Vagina (tissue), 2 donors: Measurements from ENCODE around the gene FASTK.

Source experiments
- POLR2A ChIP-seq, 2 donors: fragments of 450-650 bp; IDR thresholded peaks; one replicate each; pipeline ENCODE4 v1.6.1; 2017; ENCODE audit warnings: antibody characterized with exemption in 2 of 2, mild to moderate bottlenecking in 2 of 2, moderate library complexity in 2 of 2
- POLR2AphosphoS5 ChIP-seq, 2 donors: sonication (generic); formaldehyde crosslinking; IDR thresholded peaks; one replicate each; pipeline ENCODE4 v1.9.0; 2017; ENCODE audit warnings: antibody characterized with exemption in 2 of 2, mild to moderate bottlenecking in 2 of 2, low read depth in 1 of 2; ENCODE audit not compliant: insufficient read depth in 1 of 2
- TF ChIP-seq, protein P1 (sequence below), 3 experiments: fragments of 450-650 bp in 2 of 3; fragments of 200-600 bp in 1 of 3; sonication (generic) in 1 of 3; IDR thresholded peaks; one replicate each; pipeline ENCODE4 v1.5.1; 2017 to 2019; ENCODE audit warnings: antibody characterized with exemption in 3 of 3, mild to moderate bottlenecking in 2 of 3, moderate library complexity in 2 of 3

GRCh38 chr7:151031011-151031410, 49.6 kb downstream of the FASTK start:
- TF ChIP-seq POLR2A (IDR thresholded peaks at IDR 0.05) (no peak), POLR2AphosphoS5 (IDR thresholded peaks at IDR 0.05; ENCODE audit: insufficient read depth in 1 of 2, low read depth in 1 of 2) (no peak)
- TF ChIP-seq, protein P1, sequence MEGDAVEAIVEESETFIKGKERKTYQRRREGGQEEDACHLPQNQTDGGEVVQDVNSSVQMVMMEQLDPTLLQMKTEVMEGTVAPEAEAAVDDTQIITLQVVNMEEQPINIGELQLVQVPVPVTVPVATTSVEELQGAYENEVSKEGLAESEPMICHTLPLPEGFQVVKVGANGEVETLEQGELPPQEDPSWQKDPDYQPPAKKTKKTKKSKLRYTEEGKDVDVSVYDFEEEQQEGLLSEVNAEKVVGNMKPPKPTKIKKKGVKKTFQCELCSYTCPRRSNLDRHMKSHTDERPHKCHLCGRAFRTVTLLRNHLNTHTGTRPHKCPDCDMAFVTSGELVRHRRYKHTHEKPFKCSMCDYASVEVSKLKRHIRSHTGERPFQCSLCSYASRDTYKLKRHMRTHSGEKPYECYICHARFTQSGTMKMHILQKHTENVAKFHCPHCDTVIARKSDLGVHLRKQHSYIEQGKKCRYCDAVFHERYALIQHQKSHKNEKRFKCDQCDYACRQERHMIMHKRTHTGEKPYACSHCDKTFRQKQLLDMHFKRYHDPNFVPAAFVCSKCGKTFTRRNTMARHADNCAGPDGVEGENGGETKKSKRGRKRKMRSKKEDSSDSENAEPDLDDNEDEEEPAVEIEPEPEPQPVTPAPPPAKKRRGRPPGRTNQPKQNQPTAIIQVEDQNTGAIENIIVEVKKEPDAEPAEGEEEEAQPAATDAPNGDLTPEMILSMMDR (IDR thresholded peaks at IDR 0.05), result no peak
